ENCODE results near the gene NACC2.

- TF ChIP-seq, protein P1, sequence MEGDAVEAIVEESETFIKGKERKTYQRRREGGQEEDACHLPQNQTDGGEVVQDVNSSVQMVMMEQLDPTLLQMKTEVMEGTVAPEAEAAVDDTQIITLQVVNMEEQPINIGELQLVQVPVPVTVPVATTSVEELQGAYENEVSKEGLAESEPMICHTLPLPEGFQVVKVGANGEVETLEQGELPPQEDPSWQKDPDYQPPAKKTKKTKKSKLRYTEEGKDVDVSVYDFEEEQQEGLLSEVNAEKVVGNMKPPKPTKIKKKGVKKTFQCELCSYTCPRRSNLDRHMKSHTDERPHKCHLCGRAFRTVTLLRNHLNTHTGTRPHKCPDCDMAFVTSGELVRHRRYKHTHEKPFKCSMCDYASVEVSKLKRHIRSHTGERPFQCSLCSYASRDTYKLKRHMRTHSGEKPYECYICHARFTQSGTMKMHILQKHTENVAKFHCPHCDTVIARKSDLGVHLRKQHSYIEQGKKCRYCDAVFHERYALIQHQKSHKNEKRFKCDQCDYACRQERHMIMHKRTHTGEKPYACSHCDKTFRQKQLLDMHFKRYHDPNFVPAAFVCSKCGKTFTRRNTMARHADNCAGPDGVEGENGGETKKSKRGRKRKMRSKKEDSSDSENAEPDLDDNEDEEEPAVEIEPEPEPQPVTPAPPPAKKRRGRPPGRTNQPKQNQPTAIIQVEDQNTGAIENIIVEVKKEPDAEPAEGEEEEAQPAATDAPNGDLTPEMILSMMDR (IDR thresholded peaks at IDR 0.05), result no peak
- no peak for TF ChIP-seq POLR2A (IDR thresholded peaks at IDR 0.05)
- TF ChIP-seq POLR2AphosphoS5 (IDR thresholded peaks at IDR 0.05), result no peak
These were observed 13.7 kb upstream of the NACC2 start for GRCh38 chr9:136108648-136109266.

All from gastroesophageal sphincter (tissue), 3 donors.